Measurements from ENCODE around the gene SLC38A10.

SLC38A10 gene

GRCh38 chr17:81285179-81285878, 9.8 kb downstream of the SLC38A10 start:
- peak overlapping the region; percentile 12 for H3K4me3 ChIP-seq (ENCODE audit: control insufficient read depth, low read depth, low read length)
- DNase-seq (ENCODE audit: low read depth) = no peak
- TF ChIP-seq, protein P1, sequence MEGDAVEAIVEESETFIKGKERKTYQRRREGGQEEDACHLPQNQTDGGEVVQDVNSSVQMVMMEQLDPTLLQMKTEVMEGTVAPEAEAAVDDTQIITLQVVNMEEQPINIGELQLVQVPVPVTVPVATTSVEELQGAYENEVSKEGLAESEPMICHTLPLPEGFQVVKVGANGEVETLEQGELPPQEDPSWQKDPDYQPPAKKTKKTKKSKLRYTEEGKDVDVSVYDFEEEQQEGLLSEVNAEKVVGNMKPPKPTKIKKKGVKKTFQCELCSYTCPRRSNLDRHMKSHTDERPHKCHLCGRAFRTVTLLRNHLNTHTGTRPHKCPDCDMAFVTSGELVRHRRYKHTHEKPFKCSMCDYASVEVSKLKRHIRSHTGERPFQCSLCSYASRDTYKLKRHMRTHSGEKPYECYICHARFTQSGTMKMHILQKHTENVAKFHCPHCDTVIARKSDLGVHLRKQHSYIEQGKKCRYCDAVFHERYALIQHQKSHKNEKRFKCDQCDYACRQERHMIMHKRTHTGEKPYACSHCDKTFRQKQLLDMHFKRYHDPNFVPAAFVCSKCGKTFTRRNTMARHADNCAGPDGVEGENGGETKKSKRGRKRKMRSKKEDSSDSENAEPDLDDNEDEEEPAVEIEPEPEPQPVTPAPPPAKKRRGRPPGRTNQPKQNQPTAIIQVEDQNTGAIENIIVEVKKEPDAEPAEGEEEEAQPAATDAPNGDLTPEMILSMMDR (IDR thresholded peaks at IDR 0.05; ENCODE audit: control insufficient read depth, insufficient read depth, low read depth, low read length, missing control alignments) = no peak

DNA sequence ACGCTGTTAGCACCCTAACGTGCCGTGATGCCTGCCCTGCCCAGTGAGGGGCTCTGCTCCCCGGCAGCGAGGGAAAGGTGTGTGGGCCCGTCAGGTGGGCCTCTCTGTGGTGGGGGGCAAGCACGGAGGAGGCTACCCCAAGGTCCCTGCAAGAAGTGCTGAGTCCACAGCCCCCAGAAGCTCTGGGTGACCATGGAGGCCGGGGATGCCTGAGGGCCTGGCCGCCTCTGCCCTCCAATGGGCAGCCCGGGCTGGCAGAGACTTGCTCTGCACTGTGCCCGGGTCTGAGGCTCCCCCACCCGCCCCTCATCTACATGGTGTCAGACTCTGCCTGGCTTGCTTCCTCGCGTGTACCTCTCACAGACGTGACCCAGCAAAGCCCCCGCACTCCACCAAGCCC, 12.2 kb downstream of the SLC38A10 start:
- DNase-seq (ENCODE audit: low read depth) = no peak
- TF ChIP-seq, protein P1 (IDR thresholded peaks at IDR 0.05; ENCODE audit: control insufficient read depth, insufficient read depth, low read depth, low read length, missing control alignments) = no peak
- H3K4me3 ChIP-seq (ENCODE audit: control insufficient read depth, low read depth, low read length) = no peak overlapping the region

GRCh38 chr17:81282141-81282540, 13.0 kb downstream of the SLC38A10 start:
- no peak overlapping the region for H3K4me3 ChIP-seq (ENCODE audit: control insufficient read depth, low read depth, low read length)
- no peak for DNase-seq (ENCODE audit: low read depth)
- TF ChIP-seq, protein P1 (IDR thresholded peaks at IDR 0.05; ENCODE audit: control insufficient read depth, insufficient read depth, low read depth, low read length, missing control alignments) = no peak

GRCh38 chr17:81280571-81280970, 14.5 kb downstream of the SLC38A10 start:
- DNase-seq (ENCODE audit: low read depth) = no peak
- TF ChIP-seq, protein P1 (IDR thresholded peaks at IDR 0.05; ENCODE audit: control insufficient read depth, insufficient read depth, low read depth, low read length, missing control alignments) = no peak
- H3K4me3 ChIP-seq (ENCODE audit: control insufficient read depth, low read depth, low read length) = no peak overlapping the region

- DNase-seq (ENCODE audit: low read depth) = no peak
- no peak overlapping the region for H3K4me3 ChIP-seq (ENCODE audit: control insufficient read depth, low read depth, low read length)
- TF ChIP-seq, protein P1 (IDR thresholded peaks at IDR 0.05; ENCODE audit: control insufficient read depth, insufficient read depth, low read depth, low read length, missing control alignments) = no peak
Observed at GRCh38 chr17:81279278-81280275, 15.5 kb downstream of the SLC38A10 start.

DNA sequence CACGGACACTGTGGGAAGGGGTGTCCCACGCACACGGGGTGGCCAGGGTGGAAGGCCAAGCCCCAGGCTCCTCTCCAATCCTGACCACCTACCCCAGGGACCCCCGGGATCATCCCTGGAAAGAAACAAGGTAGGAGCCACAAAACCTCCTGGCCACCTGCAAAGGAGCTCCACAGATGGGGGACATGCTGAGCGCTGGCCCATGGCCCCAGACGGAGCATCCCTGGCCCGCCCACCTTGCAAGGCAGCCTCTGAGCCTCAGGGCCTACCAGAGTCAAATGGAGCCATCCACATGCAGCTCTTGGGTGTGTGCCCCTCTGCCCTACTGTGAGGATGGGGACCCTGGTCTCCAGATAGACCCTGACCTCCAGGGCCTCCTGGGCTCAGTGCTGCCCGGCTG, 16.3 kb downstream of the SLC38A10 start:
- H3K4me3 ChIP-seq (ENCODE audit: control insufficient read depth, low read depth, low read length) = no peak overlapping the region
- no peak for DNase-seq (ENCODE audit: low read depth)
- TF ChIP-seq, protein P1 (IDR thresholded peaks at IDR 0.05; ENCODE audit: control insufficient read depth, insufficient read depth, low read depth, low read length, missing control alignments) = no peak
